SK-N-SH (cell line): ENCODE results near the gene UBQLN3. TPM values are rescaled to one million over a fixed set of nuclear protein-coding genes. Genes with fewer than 3 reads are reported as not detected.

Source experiments
- CTCF ChIA-PET: fragments of 300-600, 350-600 bp; formaldehyde crosslinking; extraction: SDS; loops from one replicate; lab custom pipeline; 2021; lab: Yijun Ruan, JAX
- POLR2A ChIA-PET: fragments of 350-600 bp; sonication (Branson Sonifier 250); formaldehyde crosslinking; extraction: SDS; loops from one replicate; lab custom pipeline; 2020; ENCODE audit warnings: antibody characterized with exemption, inconsistent platforms; lab: Yijun Ruan, JAX
- DNase-seq: peaks from one replicate; pipeline ENCODE4 v3.0.0; 2012
- H2AFZ ChIP-seq: fragments of 200-600 bp; sonication (generic); 2 replicates; pipeline ENCODE4 v1.8.1; 2016; ENCODE audit warnings: antibody characterized with exemption, mild to moderate bottlenecking, low read depth
- H3F3A ChIP-seq: fragments of 200-600 bp; sonication (generic); replicated peaks from 2 replicates; pipeline ENCODE3; 2016; ENCODE audit warnings: antibody characterized with exemption, mild to moderate bottlenecking; ENCODE audit not compliant: insufficient read depth
- H3K27ac ChIP-seq, 2 experiments: fragments of 200-500 bp in 1 of 2; fragments of 200-600 bp in 1 of 2; sonication (Bioruptor generic) in 1 of 2; sonication (generic), shearing (Covaris generic) in 1 of 2; 2 replicates each; pipeline versions ENCODE4 v1.5.1 to v1.6.1; 2014 to 2016; ENCODE audit warnings: low read depth in 2 of 2, inconsistent platforms in 1 of 2, low read length in 1 of 2, mild to moderate bottlenecking in 1 of 2, mixed read lengths in 1 of 2
- H3K27me3 ChIP-seq: fragments of 200-600 bp; sonication (generic), shearing (Covaris generic); 2 replicates; pipeline ENCODE4 v1.6.1; 2016; ENCODE audit warnings: mixed run types; ENCODE audit not compliant: insufficient read depth
- H3K36me3 ChIP-seq, 2 experiments: fragments of 200-500 bp in 1 of 2; fragments of 200-600 bp in 1 of 2; sonication (Bioruptor generic) in 1 of 2; sonication (generic) in 1 of 2; replicated peaks in 1 of 2; 2 replicates each; pipeline versions ENCODE3 to v1.5.1; 2014 to 2016; ENCODE audit warnings: low read length in 1 of 2, mild to moderate bottlenecking in 1 of 2; ENCODE audit not compliant: insufficient read depth in 2 of 2, control insufficient read depth in 1 of 2
- H3K4me1 ChIP-seq, 2 experiments: fragments of 200-500 bp in 1 of 2; fragments of 200-600 bp in 1 of 2; sonication (Bioruptor generic) in 1 of 2; sonication (generic), shearing (Covaris generic) in 1 of 2; 2 replicates each; pipeline versions ENCODE4 v1.5.1 to v1.6.1; 2014 to 2016; ENCODE audit warnings: low read depth in 1 of 2, low read length in 1 of 2, mixed run types in 1 of 2; ENCODE audit not compliant: insufficient read depth in 2 of 2, control insufficient read depth in 1 of 2
- H3K4me2 ChIP-seq: fragments of 200-600 bp; sonication (generic), shearing (Covaris generic); 2 replicates; pipeline ENCODE4 v1.6.1; 2017; ENCODE audit warnings: mixed run types
- H3K4me3 ChIP-seq, 2 experiments: fragments of 200-500 bp in 1 of 2; fragments of 200-600 bp in 1 of 2; sonication (Bioruptor generic) in 1 of 2; sonication (generic), shearing (Covaris generic) in 1 of 2; 2 replicates each; pipeline versions ENCODE4 v1.5.1 to v1.8.1; 2014 to 2016; ENCODE audit warnings: low read depth in 2 of 2, inconsistent platforms in 1 of 2, low read length in 1 of 2, mild to moderate bottlenecking in 1 of 2, mixed read lengths in 1 of 2, moderate library complexity in 1 of 2
- H3K79me2 ChIP-seq: fragments of 200-600 bp; sonication (generic); 2 replicates; pipeline ENCODE4 v1.8.1; 2017; ENCODE audit warnings: mild to moderate bottlenecking; ENCODE audit not compliant: insufficient read depth
- H3K9ac ChIP-seq: fragments of 200-600 bp; sonication (generic); 2 replicates; pipeline ENCODE4 v1.6.1; 2017; ENCODE audit warnings: mixed run types
- H3K9me2 ChIP-seq: fragments of 200-600 bp; sonication (generic); 2 replicates; pipeline ENCODE4 v1.6.1; 2017; ENCODE audit warnings: mixed run types
- H3K9me3 ChIP-seq: fragments of 200-600 bp; sonication (generic); 2 replicates; pipeline ENCODE4 v1.6.1; 2017; ENCODE audit warnings: mixed run types, mild to moderate bottlenecking, moderate library complexity
- H4K20me1 ChIP-seq: fragments of 200-600 bp; sonication (generic); 2 replicates; pipeline ENCODE4 v1.6.1; 2017; ENCODE audit warnings: mild to moderate bottlenecking, mixed run types; ENCODE audit not compliant: insufficient read depth
- CHD2 ChIP-seq: fragments of 150-350 bp; IDR thresholded peaks from 2 replicates; pipeline ENCODE4 v1.6.1; 2018; ENCODE audit warnings: low read length; ENCODE audit not compliant: partially characterized antibody
- ELF1 ChIP-seq: IDR thresholded peaks from 2 replicates; pipeline ENCODE4 v1.4.0; 2012
- EP300 ChIP-seq, 2 experiments: IDR thresholded peaks; 2 replicates each; pipeline versions ENCODE4 v1.4.0 to v1.6.1; 2012; ENCODE audit warnings: borderline replicate concordance in 1 of 2, low read depth in 1 of 2, low read length in 1 of 2
- EZH2phosphoT487 ChIP-seq: fragments of 200-600 bp; sonication (generic); IDR thresholded peaks from 2 replicates; pipeline ENCODE4 v1.6.1; 2017; ENCODE audit warnings: low read depth, mixed run types, mild to moderate bottlenecking, antibody characterized with exemption, moderate library complexity, borderline replicate concordance
- FOSL2 ChIP-seq: IDR thresholded peaks from 2 replicates; pipeline ENCODE4 v1.4.0; 2012; ENCODE audit warnings: low read depth, mild to moderate bottlenecking, moderate library complexity, borderline replicate concordance
- FOXM1 ChIP-seq: IDR thresholded peaks from 2 replicates; pipeline ENCODE4 v1.4.0; 2012; ENCODE audit warnings: low read depth, mild to moderate bottlenecking
- MEF2A ChIP-seq: IDR thresholded peaks from 2 replicates; pipeline ENCODE4 v1.4.0; 2012; ENCODE audit warnings: low read depth, borderline replicate concordance
- POLR2AphosphoS5 ChIP-seq: IDR thresholded peaks from 2 replicates; pipeline ENCODE4 v1.6.1; 2012; ENCODE audit warnings: low read depth, low read length
- RCOR1 ChIP-seq: fragments of 150-350 bp; IDR thresholded peaks from 2 replicates; pipeline ENCODE4 v1.6.1; 2017; ENCODE audit warnings: antibody characterized with exemption, low read length
- RXRA ChIP-seq: IDR thresholded peaks from 2 replicates; pipeline ENCODE4 v1.4.0; 2012; ENCODE audit warnings: low read depth, mild to moderate bottlenecking, borderline replicate concordance
- SMC3 ChIP-seq: IDR thresholded peaks from 2 replicates; pipeline ENCODE4 v1.6.1; 2012; ENCODE audit warnings: low read depth, low read length, improper control_type of control experiment
- TCF12 ChIP-seq: IDR thresholded peaks from 2 replicates; pipeline ENCODE4 v1.4.0; 2012
- YY1 ChIP-seq: IDR thresholded peaks from 2 replicates; pipeline ENCODE4 v1.4.0; 2012; ENCODE audit warnings: low read depth, mild to moderate bottlenecking
- WGBS: methylation state at CpG from one replicate; pipeline ENCODE4 v1.1.6; 2017; ENCODE audit warnings: low lambda C conversion rate; 5-methylcytosine and 5-hydroxymethylcytosine counted together
- polyA plus RNA-seq, 3 experiments: library from polyadenylated mRNA; depleted of rRNA; stranded (reverse); fragments of >200 nt; gene quantifications; 2 replicates each; pipeline ENCODE4 v1.2.3, GENCODE V29; 2012
- TF ChIP-seq, protein P1 (sequence below): fragments of 150-350 bp; IDR thresholded peaks from 2 replicates; pipeline ENCODE4 v1.6.1; 2017; ENCODE audit warnings: antibody characterized with exemption, low read length, low read depth, borderline replicate concordance
- TF ChIP-seq, protein P2 (sequence below): IDR thresholded peaks from 2 replicates; pipeline ENCODE4 v1.4.0; 2012; ENCODE audit warnings: low read depth
- TF ChIP-seq, protein P3 (sequence below): fragments of 200-600 bp; sonication (generic); IDR thresholded peaks from 2 replicates; pipeline ENCODE4 v1.6.1; 2017; ENCODE audit warnings: antibody characterized with exemption, mild to moderate bottlenecking, moderate library complexity
- TF ChIP-seq, protein P4 (sequence below): IDR thresholded peaks from 2 replicates; pipeline ENCODE4 v1.4.0; 2012; ENCODE audit warnings: low read depth, borderline replicate concordance

Gene UBQLN3
- polyA plus RNA-seq, 1 of the 3 experiments (the other 2 are of a cell fraction), result not detected

DNA sequence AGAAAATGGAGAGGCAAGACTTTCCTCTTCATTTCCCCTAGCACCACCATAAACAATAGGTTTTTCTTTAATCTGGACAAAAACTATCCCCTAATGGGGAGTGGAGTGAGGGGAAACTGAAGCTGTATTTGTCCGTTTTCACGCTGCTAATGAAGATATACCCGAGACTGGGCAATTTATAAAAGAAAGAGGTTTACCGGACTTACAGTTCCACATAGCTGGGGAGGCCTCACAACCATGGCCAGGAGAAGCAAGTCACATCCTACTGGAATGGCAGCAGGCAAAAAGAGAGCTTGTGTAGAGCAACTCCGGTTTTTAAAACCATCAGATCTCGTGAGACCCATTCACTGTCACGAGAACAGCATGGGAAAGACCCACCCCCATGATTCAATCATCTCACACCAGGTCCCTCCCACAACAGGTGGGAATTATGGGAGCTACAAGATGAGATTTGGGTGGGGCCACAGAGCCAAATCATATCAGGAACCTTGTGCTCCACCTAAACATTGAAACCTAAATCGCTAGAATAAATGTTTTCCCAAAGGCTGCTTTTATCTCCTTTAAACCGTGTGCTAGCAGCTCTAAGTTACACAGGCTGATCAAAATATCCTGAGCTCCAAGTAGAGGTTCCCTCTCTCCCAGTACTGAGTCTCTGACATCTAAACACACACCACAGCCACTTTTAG is 4.3 kb downstream of the UBQLN3 start:
- Histone ChIP-seq H4K20me1 (no peaks in the 10 kb centered on the region), H3K9me3 (no peaks in the 10 kb centered on the region), H2AFZ (no peak overlapping the region), H3K79me2 (no peaks in the 10 kb centered on the region), H3F3A (no peaks in the 10 kb centered on the region), H3K4me3 (no peak overlapping the region), H3K4me2 (no peak overlapping the region), H3K9ac (no peak overlapping the region), H3K27ac (no peak overlapping the region), H3K4me1 (no peaks in the 10 kb centered on the region; a peak in 1 of 4 replicates), H3K36me3 (no peaks in the 10 kb centered on the region), H3K9me2 (no peaks in the 10 kb centered on the region), H3K27me3 (no peaks in the 10 kb centered on the region)
- DNase-seq, result no peak
- ChIA-PET POLR2A (no interaction called here), CTCF (interaction anchor here (1.1 kb wide), 1 partner anchor 29 kb away, joined by 4 read pairs; no protein-coding TSS in a partner anchor)
- WGBS, result 4% methylated on average over 9 of the region's 9 CpGs
- no peak for TF ChIP-seq FOSL2
- TF ChIP-seq CHD2, result no peak
- no peak for TF ChIP-seq RCOR1
- TF ChIP-seq, protein P1, sequence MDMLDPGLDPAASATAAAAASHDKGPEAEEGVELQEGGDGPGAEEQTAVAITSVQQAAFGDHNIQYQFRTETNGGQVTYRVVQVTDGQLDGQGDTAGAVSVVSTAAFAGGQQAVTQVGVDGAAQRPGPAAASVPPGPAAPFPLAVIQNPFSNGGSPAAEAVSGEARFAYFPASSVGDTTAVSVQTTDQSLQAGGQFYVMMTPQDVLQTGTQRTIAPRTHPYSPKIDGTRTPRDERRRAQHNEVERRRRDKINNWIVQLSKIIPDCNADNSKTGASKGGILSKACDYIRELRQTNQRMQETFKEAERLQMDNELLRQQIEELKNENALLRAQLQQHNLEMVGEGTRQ, result no peak
- TF ChIP-seq, protein P2, sequence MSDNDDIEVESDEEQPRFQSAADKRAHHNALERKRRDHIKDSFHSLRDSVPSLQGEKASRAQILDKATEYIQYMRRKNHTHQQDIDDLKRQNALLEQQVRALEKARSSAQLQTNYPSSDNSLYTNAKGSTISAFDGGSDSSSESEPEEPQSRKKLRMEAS, result no peak
- TF ChIP-seq YY1, result no peak
- TF ChIP-seq, protein P3, sequence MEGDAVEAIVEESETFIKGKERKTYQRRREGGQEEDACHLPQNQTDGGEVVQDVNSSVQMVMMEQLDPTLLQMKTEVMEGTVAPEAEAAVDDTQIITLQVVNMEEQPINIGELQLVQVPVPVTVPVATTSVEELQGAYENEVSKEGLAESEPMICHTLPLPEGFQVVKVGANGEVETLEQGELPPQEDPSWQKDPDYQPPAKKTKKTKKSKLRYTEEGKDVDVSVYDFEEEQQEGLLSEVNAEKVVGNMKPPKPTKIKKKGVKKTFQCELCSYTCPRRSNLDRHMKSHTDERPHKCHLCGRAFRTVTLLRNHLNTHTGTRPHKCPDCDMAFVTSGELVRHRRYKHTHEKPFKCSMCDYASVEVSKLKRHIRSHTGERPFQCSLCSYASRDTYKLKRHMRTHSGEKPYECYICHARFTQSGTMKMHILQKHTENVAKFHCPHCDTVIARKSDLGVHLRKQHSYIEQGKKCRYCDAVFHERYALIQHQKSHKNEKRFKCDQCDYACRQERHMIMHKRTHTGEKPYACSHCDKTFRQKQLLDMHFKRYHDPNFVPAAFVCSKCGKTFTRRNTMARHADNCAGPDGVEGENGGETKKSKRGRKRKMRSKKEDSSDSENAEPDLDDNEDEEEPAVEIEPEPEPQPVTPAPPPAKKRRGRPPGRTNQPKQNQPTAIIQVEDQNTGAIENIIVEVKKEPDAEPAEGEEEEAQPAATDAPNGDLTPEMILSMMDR, result no peak
- TF ChIP-seq RXRA, result no peak
- no peak for TF ChIP-seq POLR2AphosphoS5
- TF ChIP-seq TCF12, result no peak
- TF ChIP-seq ELF1, result no peak
- TF ChIP-seq SMC3, result no peak
- no peak for TF ChIP-seq EP300 (IDR thresholded peaks at IDR 0.05; ENCODE audit: borderline replicate concordance in 1 of 2, low read depth in 1 of 2, low read length in 1 of 2)
- no peak for TF ChIP-seq EZH2phosphoT487
- TF ChIP-seq, protein P4, sequence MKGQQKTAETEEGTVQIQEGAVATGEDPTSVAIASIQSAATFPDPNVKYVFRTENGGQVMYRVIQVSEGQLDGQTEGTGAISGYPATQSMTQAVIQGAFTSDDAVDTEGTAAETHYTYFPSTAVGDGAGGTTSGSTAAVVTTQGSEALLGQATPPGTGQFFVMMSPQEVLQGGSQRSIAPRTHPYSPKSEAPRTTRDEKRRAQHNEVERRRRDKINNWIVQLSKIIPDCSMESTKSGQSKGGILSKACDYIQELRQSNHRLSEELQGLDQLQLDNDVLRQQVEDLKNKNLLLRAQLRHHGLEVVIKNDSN, result no peak
- TF ChIP-seq FOXM1, result no peak
- no peak for TF ChIP-seq MEF2A
